GM18502 (cell line): ENCODE data around the gene IL4I1.

Experiments
- ATAC-seq: cut with Tn5 transposase; IDR thresholded peaks from one replicate; pipeline ENCODE4 v1.9.1; 2021; ENCODE audit warnings: mild to moderate bottlenecking; ENCODE audit not compliant: unreplicated experiment, poor library complexity

IL4I1 gene

GRCh38 chr19:49880162-49880869, 16.4 kb downstream of the IL4I1 start:
- ATAC-seq: no peak

DNA sequence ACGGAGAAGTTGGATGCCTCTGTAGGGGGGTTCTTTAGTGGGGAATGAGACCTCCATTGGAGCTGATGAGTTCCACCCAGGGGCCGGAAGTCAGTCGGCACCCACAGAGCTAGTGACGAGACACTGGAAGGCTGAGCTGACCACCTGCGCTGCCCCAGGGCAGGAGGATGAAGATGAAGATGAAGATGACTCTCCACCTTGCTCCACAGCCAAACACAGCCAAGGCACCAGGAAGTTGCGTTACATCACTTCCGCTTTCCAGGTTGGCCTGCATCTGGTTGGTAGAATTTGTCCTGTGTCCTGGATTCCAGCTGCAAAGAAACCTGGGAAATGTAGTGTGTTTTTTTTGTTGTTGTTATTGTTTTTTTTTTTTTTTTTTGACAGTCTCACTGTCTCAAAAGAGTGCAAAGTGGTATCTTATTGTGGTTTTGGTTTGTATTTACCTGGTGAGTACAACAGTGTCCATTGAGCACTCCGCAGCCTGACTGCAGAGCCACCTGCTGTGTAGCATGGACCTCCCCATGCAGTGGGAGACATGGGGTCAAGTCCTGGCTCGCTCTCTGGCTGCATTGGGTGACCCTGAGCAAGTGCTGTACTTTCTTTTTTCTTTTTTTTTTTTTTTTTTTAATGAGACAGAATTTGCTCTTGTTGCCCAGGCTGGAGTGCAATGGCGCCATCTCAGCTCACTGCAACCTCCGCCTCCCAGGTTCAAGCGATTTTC, 17.3 kb downstream of the IL4I1 start:
- ATAC-seq: no peak

- ATAC-seq: no peak
These were observed 18.0 kb downstream of the IL4I1 start for GRCh38 chr19:49878744-49879070.

- ATAC-seq: peak; percentile 48
These were observed 18.6 kb downstream of the IL4I1 start for GRCh38 chr19:49877879-49878743.

GRCh38 chr19:49877020-49877878, 19.4 kb downstream of the IL4I1 start, which contains the start of the genes AKT1S1 and TBC1D17:
Gene AKT1S1, minus strand, starts transcription at chr19:49877355. Its CDS starts 4,060 bp downstream, at chr19:49873295.
Gene TBC1D17, plus strand, starts transcription at chr19:49877702. Its CDS starts 22 bp downstream, at chr19:49877724.
- peak; percentile 54 for ATAC-seq

DNA sequence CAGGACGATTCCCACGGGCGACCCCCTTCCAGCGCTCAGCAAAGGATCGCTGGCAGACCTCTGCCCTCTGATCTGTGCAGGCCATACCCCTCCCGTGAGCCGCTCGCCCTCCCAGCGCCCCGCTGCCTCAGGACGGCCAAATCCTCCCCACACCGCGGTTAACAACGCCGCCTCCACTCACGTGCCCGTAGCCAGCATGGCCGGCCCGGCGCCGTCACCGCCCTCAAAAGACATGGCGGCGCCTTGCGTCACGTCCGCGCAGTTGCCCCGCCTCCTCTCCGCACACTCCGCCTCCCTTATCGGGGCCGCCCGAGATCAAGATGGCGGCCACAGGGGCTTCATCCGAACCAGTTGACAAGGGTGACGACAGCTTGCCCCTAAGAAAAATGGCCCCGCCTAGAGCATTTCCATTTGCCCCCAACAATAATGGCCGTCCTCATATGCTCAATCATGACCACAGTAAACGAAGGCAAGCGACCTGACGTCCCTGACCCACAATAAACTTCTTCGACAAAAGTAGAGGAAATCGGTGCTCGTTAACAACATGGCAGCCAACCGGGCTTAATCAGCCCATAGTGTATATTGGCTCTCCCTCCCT, 20.2 kb downstream of the IL4I1 start:
- ATAC-seq: peak; percentile 55

DNA sequence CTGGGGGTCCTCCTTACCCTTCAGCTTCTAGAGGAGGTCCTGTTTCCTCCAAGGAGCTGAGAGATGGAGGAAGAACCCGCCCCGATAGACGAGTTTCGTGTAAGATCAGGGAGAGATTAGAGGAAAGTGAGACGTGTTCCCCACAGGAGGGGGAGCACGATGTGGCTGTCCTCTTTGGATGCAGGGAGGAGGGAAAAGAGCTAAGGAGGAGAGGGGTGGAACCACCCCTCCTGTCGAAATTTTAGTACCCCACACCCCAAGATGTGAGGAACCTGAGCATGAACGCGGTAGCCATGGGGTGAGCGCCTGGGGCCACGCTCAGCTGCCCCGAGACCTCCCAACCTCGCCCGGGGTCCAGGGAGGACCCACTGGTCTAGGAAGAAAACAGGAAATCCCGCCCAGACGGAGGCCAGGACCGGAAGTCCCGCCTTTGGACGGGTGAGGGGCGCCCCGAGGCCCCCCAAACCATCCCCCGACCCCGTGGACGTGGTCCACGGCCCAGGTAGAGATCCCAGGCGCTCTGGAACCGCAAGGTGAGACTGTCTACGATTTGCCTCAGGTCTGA, 20.7 kb downstream of the IL4I1 start:
- no peak for ATAC-seq

DNA sequence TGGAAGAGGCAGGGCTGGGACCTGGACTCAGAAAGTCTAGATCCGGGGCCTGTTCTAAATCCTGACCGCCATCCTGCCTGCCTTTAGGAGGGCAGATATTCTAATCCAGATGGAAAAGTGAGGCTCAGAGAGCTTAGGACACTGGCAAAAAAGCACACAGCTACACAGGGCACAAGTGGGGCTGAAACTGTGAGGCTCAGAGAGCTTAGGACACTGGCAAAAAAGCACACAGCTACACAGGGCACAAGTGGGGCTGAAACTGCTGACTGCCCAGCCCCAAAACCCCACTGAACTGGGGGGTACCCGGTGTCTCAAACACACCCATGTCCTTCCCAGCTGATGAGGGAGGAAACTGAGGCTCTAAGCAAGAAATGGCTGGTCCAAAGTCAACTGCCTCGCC, 21.5 kb downstream of the IL4I1 start:
- no peak for ATAC-seq

DNA sequence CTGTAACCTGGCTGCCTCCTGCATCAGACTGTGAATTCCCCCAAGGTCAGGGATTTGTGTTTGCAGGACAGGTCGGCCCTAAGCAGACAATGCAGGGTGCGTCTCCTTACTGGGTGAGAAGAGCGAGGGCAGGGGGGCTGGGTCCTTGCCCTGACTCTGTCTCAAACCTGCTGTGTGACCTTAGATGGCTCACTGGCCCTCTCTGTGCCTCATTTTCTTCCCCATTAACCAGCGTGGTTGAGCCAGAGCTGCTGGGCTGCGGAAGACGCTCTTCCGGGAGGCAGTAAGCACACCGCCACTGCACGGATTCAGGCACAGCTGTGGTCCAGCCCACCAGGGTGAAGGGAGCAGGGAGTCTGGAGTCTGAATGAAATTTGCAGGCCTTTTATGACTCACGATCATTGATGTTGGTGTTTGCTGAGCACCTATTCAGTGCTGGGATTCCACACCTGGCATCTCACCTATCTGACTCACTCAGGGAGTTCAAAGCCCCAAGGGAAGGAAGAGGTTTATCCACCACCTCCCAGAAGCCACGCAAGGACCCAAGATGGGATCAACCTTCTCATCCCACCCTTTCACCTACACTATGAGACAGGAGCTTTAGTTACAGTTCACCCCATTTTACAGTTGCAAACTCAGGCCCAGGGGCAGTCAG, 22.1 kb downstream of the IL4I1 start:
- ATAC-seq: no peak

GRCh38 chr19:49873834-49874233, 22.9 kb downstream of the IL4I1 start:
- ATAC-seq: no peak

DNA sequence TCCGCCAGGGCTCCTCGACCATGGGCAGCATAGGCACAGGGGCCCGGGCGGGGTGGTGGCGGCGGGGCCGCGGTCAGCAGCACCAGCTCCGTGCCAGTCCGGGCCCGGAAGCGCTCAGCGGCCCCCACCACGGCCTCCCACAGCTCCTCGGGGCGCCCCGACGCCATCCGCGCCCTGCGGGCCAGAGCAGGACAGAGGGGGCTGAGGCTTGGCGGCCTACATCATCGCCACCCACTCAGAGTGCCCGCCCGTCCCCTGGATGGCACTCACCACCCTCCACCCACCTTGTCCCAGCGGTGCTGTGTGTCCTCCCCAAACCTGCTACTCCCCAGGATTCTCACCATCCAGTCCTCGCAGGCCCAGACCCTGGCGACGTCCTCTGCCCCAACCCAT, 23.6 kb downstream of the IL4I1 start:
- ATAC-seq: no peak

DNA sequence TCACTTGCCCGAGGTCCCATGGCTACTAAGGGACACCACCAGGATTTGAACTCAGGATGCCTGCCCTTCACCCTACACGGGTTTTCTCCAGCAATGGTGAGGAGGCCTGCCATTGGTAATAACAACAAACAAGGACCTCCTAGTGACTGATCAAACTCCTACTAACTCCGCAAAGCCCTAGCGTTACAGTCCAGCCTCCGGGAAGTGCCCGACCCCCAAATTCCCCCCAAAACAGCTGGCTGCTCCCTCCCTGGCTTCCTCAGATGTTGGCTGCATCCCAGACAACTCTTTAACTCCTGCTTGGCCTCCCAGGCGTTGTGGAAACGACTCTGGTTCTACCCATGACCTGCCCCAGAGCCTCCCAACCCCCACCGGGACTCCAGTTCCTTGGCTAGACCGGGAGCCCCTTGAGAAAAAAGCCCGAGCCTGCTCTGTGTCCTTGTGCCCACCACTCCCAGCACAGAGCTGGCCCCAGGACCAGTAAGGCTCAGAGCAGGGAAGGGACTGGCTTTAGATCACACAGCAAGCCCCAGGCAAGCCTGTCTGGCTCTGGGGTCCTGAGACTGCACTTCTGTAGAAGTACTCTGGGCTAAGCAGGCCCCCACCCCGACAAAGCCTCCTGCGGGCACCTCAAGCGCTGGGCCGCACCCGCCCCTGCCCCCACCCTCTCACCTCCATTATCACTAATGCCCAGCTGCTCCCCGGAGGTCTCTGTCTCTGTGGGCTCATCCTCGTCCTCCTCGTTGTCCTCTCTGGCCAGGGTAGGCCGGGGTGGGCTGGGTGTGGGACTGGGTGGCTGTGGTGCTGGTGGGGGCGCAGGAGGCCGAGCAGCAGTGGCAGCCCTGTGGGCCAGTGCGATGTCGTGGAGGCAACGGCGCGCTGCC, 24.2 kb downstream of the IL4I1 start:
- ATAC-seq: no peak

DNA sequence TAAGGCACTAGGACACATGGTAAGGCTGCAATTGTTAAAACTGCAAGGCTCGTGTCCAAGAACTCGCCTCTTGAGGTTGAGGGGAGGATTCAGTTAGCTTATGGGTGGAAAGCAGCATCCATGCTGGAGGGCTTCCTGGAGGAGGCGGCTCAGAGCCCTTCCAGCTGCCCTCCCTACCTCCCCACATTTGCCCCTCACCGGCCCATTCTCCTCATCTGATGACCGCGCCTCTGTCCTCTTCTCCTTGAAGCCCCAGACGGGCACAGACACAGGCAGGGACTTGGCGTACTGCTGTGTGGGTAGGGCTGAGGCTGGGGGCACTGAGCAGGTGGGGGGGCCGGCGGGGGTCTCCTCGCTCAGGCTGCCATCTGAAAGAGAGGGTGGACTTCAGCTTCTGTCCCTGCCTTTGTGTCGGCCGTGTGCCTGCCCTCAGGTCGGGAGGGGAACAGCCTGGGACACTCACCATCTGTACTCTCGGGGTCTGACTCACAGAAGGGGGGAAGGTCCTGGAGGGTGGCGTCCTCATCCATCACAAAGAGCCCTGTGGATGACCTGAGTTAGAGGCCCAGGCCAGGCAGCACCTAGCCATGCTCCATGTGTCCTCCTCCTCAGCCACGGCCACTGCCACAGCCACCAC, 25.2 kb downstream of the IL4I1 start:
- no peak for ATAC-seq

DNA sequence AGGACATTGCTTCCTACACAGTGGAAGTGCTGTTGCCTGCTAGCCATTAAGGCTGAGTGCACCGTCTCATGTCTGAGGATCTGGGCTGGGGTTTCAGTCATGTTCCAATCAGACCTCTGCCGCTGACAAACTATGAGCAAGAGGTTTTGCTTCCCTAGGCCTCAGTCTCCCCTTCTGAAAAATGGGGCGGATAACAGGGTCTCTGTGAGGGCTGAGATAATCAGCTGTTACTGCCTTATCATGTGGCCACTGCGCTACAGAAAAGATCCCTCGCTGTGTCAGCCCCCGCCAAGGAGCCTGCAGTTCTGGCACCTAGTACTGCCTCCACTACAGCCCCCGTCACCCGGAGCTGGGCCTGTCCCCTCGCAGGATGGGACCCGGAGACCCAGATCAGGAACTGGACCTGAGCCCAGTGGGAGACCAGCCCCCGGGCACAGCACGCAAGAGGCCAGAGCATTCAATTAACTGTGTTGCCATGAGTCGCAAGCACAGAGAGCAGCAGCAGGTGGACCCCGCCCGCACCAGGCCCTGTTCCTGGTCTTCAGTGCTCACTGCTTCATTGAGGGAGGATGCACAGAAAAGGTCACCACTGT, 26.3 kb downstream of the IL4I1 start:
- no peak for ATAC-seq

- ATAC-seq: peak; percentile 65
These were observed 27.0 kb downstream of the IL4I1 start for GRCh38 chr19:49869484-49870308.

- ATAC-seq: peak; percentile 17
These were observed 27.6 kb downstream of the IL4I1 start for GRCh38 chr19:49869009-49869483.
